Endometrial microvascular endothelial cells (primary cell): ENCODE results near the gene RIMS4. TPM values are rescaled to one million over a fixed set of nuclear protein-coding genes. Genes with fewer than 3 reads are reported as not detected.

Experiments
- in situ Hi-C: cut with HindIII; loops from 2 replicates; pipeline ENCODE4 v1.10.0; 2017; ENCODE audit warnings: low sequenced_read_pairs, low pct_unique_long_range_greater_than_20kb; ENCODE audit errors: inconsistent ontology term
- total RNA-seq: library from RNA; depleted of rRNA; stranded (reverse); fragments of >200 nt; gene quantifications from one replicate; pipeline ENCODE4 v1.2.3, GENCODE V29; 2015; ENCODE audit errors: inconsistent ontology term

The RIMS4 gene
- total RNA-seq, 1 donor from 2014 or later = not detected

DNA sequence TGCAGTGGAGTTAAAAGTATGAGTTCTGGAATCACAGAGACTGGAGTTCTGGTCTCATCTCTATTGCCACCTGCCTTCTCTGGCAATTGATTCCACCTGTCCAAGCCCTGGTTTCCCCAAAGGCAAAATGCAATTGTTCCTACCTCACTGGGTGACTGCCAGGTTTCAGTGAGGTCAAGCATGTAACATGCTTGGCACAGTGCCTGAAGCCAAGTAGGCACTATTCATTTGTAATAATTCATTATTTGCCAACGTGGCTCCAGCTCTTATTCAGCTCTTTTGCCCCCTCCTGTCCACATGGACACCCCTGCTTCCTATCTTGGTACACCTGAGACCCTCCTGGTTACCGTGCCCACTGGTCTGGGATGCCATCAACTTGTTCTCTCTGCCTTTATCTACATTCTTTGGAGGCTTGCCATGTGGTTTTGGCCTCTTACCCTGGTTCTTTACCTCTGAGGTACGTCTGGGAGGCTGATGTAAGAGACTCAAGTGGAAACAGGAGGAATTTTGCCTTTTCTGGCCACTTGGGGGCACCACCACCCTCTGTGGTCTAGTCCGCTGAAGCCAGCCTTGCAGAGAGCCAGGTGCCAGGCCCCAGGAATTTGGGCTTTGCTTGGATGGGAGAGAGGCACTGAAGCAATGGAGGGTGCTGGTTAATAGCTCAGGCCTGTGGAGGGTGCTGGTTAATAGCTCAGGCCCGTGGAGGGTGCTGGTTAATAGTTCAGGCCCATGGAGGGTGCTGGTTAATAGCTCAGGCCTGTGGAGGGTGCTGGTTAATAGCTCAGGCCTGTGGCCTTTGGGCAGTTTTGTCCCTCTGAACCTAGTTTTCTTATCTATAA lies 63.0 kb downstream of the RIMS4 start:
- in situ Hi-C loops = no loop called here

DNA sequence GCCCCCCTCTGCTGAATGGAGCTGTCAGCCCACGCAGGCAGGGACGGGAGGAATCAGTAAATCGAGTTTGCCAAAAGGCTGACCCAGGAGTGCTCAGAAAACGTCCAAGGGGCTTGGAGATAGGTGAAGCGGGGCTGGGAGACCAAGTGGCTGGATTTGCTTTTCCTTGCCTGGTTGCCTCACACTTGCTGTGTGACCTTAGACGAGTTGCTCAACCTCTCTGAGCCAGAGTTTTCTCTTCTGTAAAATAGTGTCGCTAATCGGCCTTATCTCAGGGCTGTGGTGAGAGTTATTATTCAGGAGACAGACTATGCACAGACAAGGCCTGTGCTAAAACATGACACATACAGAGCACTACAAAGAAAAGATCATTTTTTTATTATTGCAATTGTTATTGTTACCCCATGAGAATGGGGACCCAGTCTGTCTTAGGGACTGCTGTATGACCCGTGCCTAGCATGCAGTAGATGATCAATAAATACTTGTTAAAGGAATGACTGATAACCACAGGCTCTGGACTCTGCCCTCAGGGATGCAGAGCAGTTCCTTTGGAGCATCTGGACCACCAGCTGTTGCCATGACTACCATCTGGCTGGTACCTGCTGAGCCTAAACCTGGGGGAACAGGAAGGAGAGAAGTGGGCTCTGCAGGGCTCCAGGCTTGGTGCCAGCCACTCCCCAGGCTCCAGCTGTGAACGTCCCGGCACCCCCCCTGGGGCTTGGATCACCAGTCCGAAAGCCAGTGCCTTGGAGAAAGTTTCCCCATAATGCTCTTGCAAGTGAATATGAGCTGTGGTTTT lies 63.8 kb downstream of the RIMS4 start:
- in situ Hi-C loops = no loop called here

DNA sequence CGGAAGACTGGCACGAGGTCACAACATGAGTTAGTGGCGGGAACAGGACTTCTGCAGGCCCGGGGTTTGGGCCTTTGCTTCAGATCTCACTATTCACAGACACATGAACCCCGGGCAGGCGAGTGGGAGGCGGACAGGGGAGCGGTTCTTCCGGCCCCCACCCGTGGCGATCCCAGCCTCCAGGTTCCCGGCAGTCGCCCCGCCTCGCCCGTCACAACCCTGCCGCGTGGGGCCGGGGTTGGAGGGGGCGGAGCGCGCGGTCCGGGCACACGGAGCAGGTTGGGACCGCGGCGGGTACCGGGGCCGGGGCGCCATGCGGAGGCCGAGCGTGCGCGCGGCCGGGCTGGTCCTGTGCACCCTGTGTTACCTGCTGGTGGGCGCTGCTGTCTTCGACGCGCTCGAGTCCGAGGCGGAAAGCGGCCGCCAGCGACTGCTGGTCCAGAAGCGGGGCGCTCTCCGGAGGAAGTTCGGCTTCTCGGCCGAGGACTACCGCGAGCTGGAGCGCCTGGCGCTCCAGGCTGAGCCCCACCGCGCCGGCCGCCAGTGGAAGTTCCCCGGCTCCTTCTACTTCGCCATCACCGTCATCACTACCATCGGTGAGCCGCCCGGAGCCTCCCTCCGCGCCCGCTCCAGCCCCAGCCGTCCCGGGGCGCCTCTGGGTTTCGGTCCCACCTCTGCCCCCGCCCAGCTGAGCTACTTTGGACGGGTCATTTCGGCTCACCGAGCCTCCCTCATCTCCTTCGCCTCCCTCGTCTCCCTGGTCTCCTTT lies 64.6 kb downstream of the RIMS4 start, which contains the start of gene KCNK15:
Gene KCNK15 (plus strand): TSS at position 268 of the 769 bp plus-strand sequence. CDS start 46 bp downstream, at position 314.
- in situ Hi-C loops = no loop called here

DNA sequence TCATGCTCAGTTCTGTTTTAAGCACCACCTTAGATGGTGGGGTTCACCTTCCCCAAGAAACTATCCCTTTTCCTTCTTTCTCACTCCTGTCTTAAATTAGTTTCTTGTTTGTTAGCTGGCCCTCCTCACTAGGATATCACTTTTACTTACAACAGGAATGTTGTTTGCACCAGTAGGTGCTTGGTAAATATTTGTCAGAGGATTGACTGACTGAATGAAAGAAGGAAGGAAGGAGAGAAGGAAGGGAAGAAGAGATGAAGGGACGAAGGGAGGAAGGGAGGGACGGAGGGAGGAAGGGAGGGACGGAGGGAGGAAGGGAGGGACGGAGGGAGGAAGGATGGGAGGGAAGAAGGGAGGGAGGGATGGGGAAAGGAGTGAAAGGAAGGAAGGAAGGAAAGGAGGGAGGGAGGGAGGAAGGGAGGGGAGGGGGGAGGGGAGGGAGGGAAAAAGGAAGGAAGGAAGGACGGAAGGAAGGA lies 65.2 kb downstream of the RIMS4 start:
- in situ Hi-C loops = no loop called here

DNA sequence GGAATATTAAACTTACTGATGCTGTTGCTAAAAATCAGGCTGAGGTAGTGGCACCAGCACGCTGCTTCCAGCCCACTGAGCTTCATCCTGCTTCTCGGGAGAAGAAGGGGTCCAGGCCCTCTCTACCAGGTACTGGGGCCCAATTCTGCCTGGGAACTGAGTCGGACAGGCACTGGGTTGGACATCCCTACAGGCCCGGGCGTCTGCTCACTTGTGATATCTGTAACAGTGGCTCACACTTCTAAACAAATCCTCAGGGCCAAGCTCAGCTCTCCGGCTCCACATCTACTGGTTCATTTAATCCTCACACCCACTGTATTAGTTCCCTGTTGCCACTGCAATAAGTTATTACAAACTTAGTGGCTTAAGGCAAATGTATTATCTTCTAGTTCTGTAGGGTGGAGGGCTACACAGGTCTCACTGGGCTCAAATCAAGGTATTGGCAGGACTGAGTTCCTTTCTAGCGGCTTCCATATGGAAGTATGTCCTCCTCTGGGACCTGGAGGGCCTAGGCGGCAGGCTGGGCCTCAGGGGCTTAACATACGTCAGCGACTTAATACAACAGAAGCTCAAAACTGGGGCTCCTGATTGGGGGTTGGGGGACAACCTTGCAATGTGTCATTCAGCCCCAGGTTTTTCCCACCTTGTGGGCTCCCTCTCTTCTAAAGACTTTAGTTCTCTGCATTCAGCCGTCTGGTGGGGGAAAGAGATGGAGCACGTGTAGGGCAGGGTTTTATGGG lies 66.3 kb downstream of the RIMS4 start:
- in situ Hi-C loops = no loop called here

DNA sequence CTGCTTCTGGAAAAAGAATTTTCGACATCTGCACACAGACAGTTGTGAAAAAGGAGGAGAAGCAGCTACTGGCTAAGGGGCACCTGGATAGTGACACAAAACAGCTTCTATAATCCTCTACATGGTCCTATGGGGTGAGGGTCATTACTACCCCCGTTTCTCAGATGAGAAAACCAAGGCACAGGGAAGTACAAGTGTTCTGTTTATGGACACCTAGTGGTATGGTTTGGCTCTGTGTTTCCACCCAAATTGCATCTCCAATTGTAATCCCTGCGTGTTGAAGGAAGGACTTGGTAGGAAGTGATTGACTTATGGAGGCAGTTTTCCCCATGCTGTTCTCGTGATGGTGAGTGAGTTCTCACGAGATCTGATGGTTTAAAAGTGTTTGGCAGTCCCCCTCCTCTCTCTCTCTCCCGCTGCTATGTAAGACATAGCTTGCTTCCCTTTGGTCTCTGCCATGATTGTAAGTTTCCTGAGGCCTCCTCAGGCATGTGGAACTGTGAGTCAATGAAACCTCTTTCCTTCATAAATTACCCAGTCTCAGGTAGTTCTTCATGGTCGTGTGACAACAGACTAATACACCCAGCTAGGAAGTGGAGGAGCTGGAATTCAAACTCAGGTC lies 67.2 kb downstream of the RIMS4 start:
- in situ Hi-C loops = no loop called here

DNA sequence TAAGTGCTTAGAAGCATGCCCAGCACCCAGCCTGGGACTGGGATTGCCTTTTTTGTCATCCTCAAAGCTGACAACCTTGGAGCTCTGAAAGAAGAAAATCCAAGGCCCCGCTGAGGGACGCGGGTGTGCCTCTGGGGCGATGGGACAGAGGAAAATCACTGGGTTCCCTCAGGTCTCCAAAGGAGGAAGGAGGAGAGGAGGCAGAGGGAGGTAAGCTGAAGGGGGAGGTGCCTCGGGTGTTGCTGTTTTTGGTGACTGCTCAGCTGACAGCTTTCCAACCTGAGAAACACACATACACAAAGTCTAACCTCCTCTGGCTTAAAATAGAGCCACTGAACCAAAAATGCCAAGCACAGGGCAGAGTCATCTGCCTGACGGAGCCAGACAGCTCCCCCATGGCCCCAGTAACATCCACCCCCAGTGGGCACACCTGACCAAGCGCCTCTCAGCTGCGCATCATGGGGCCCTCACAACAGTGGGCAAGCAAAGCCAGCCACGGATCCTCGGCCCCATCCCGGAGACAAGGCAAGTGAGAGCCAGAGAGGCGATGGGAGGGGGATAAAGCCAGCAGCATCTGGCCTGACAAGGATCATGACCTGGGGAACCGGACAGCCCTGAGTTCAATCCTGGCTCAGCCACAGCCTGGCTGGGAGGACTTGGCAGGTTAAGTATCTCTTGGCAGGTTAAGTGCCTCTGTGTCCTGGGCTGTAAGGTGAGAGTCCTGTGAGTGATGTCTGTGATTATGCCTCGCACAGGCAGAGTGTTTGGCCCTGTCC lies 67.9 kb downstream of the RIMS4 start:
- in situ Hi-C loops = no loop called here

DNA sequence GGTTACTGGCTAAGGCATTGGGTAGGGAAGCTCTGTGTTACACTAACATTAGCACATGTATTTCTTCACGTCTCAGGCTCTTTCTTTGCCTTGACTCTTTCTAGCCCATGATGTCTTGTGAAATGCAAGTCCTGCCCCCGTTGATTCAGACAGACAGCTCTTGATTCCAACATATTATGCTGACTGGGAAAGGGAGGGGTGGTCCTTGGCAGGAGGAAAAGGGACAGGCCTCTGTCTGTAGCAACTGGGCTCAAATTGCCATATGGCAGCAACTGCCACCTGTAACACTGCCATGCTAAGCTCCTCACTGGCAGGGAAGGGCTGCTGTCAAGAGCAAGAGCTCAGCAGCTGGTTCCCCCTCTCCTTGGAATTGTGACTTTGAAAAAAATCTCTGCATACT lies 70.4 kb downstream of the RIMS4 start:
- in situ Hi-C loops = no loop called here

DNA sequence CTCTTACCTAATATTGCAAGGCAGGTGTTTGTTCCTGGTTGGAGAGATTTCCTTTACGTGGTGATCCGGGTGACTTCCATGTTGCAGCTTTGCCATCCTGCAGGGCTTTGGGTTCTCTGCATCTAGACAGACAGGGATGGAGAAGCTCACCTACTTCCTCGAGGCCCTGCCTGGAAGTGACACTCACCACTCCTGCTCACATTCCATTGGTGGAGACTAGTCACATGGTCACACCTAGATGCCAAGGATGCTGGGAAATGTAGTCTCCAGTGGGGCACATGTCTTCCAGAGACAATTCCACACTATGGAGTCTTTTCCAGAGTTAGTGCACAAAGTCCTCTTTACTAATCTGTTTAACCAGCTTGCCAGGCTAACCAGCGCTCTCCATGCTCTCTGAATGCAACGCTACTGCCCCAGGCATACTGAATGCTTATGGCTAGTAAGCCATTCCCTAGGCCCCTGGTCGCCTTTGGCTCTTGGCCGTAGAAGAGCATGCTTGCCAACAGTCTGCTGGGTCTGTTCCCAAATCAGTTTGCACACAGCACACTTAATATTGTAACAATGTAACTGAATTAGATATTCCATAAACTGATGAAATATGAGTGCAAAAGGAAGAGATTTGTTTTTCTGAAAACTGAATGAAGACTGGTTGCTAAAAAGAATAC lies 71.4 kb downstream of the RIMS4 start:
- in situ Hi-C loops = no loop called here

DNA sequence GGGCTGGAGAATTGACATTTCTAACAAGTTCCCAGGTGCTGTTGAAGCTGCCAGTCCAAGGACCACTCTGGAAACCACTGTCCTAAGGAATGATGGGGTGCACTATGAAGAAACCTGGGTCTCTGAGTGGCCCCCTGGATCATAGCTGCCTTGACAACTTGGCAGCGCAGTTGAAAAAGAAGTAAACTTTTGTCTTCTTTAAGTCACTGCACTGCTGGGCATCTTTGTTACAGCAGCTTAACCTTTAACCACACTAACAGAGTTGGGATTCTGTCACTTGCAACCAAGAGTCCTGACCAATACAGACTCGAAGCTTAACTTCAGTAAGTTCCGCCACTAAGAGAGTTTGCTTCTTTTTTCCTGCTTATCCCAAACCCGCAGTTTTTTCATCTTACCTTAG lies 73.2 kb downstream of the RIMS4 start:
- in situ Hi-C loops = no loop called here

DNA sequence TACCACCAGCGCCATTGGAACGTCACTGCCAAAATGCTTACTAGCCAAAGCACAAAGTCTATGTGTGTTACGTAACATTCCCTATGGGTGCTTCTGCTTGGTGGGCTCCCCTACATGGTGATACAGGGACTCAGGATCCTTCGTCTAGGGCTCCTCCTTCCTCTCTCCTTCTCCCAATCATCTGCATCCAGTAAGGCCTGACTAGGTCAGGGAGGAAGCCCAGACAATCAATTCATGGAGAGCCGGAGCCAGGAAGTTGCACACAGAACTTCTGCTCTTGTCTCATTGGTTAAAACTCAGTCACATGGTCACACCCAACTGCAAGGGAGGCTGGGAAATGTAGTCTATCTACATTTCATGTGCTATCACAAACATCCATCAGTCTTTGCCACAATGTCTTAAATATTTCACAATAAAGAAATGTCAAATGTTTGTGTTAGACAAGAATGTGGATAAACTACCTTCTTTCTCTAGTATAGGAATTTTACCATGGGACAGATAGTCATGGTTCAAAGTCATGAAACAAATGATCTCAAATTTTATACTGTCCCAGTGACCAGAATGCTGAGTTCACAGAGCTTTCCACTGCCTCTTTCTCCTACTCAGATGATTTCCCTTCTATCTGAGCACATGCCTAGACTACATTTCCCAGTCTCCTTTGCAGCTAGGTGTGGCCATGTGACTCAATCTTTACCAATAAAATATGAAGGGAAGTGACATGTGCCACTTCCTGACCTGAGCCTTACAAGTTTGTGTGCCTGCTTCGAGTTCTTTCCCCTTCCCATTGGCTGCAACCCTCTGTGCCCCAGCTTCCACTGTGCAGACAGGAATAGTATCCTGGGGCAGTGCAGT lies 74.0 kb downstream of the RIMS4 start:
- in situ Hi-C loops = no loop called here

DNA sequence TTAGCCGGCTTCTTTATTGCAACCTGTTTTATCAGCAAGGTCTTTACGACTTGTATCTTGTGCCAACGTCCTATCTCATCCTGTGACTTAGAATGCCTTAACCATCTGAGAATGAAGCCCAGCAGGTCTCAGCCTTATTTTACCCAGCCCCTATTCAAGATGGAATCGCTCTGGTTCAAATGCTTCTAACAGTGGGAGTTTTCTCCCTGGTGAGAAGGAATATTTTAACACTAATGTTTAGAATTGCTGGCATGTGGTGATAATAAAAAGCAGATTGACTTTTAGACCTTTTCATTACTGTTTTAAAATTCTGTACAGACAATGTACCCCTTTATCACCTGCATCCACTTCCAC lies 74.6 kb downstream of the RIMS4 start:
- in situ Hi-C loops = no loop called here

DNA sequence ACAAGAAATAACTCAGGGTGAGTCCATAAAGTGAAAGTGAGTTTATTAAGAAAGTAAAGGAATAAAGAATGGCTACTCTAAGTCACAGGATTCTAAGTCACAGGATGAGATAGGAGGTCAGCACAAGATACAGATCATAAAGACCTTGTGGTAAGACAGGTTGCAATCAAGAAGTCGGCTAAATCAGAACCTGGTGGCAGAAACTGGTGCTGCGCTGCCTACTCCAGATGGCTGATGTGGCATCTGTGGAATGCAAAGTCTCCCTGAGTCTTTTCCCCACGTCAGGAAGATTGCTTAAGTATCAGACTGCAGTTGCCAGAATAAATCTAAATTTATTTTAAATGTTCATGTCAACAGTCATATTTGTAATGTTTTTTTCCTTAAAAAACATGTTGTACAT lies 75.4 kb downstream of the RIMS4 start:
- in situ Hi-C loops = no loop called here

DNA sequence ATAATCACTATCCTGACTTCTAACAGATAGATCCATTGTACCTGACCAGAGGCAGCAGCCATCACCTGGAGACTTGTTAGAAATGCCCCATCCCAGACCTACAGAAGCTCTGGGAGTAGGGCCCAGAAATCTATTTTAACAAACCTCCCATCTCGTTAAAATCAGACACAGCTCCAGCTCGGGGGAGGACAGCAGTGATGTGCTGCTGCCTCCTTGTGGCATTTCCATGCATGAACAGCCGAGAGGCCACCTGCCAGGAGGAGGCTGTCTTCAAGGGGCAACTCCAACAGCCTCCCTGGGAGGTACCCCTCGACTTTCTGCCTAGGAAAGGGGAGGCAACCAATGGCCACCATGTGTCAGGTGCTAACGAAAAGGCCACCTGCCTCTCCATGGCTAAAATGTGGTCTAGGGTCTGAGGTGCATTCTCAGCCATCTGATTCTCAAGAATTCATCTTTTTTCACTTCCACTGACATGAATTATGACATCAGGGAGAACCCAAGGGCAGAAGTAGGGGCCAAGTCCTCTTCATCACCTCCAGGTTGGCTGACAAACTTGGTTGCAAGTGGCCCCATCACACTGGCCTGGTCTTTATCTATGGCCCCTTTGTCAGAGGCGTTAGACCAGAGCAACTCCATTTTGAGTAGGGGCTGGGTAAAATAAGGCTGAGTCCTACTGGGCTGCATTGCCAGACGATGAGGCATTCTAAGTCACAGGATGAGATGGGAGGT lies 76.8 kb downstream of the RIMS4 start:
- in situ Hi-C loops = no loop called here

DNA sequence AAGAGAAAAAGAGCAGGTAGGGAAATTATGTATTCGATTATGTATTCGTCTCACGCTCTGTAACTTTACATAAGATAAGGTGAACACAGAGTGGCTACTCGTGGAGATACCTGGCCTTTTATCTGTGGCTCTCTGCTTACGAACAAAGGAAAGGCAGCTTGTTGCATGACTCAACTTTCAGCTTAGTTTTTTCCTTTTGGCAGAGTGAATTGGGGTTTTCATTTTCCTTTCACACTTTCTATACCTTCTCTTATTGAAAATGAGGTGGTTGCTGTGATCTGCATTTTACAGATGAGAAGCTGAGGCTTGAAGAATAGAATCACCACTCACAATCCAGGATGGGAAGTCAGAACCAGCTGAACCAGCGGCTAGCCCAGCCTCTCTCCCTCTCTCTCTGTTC lies 78.0 kb downstream of the RIMS4 start:
- in situ Hi-C loops = no loop called here

DNA sequence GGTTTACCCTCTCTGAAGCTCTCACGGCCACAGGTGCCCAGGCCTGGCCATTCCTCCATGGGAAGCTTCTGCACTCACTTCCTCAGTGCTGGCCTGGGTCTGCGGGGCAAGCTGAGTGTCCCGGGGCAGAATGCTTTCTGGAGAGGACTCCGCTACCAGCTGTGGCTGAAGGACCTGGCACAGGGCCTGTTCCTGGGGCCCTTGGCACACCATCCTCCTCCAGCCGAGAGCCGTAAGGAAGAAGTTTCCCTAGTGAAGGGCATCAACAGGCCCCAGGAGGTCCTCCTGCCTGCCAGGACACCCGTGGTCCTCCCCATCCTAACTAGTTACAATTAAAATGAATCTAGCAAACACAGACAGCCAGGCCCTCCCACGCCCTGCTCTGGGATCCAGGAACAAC lies 78.7 kb downstream of the RIMS4 start:
- in situ Hi-C loops = no loop called here
